H1 (cell line): ENCODE results near the gene PSMC3IP. TPM values are rescaled to one million over a fixed set of nuclear protein-coding genes. Genes with fewer than 3 reads are reported as not detected.

Source experiments
- ASH2L ChIP-seq: fragments of 200-600, 300-600 bp; sonication (generic); IDR thresholded peaks from one replicate; pipeline ENCODE4 v1.7.1; 2017; ENCODE audit warnings: low read length
- BACH1 ChIP-seq: IDR thresholded peaks from 2 replicates; pipeline ENCODE4 v1.6.1; 2012; ENCODE audit warnings: low read length, improper control_type of control experiment
- BCL11A ChIP-seq, 2 experiments: IDR thresholded peaks; one replicate each; pipeline ENCODE4 v1.6.1; 2011; ENCODE audit warnings: low read depth in 2 of 2, low read length in 2 of 2, mild to moderate bottlenecking in 2 of 2
- CEBPB ChIP-seq: IDR thresholded peaks from 2 replicates; pipeline ENCODE4 v1.6.1; 2012; ENCODE audit warnings: low read depth, low read length
- CHD1 ChIP-seq: IDR thresholded peaks from 2 replicates; pipeline ENCODE4 v1.6.1; 2012; ENCODE audit warnings: low read depth, low read length, improper control_type of control experiment
- HDAC6 ChIP-seq: IDR thresholded peaks from one replicate; pipeline ENCODE4 v1.7.1; 2012; ENCODE audit warnings: low read depth, mild to moderate bottlenecking, inconsistent platforms, low read length, moderate library complexity
- JUND ChIP-seq: IDR thresholded peaks from 2 replicates; pipeline ENCODE4 v1.6.1; 2011; ENCODE audit warnings: mild to moderate bottlenecking, improper control_type of control experiment, low read length
- POLR2AphosphoS5 ChIP-seq: IDR thresholded peaks from 2 replicates; pipeline ENCODE4 v1.6.1; 2011; ENCODE audit warnings: low read depth, low read length
- RBBP5 ChIP-seq: IDR thresholded peaks from 2 replicates; pipeline ENCODE4 v1.7.1; 2012; ENCODE audit warnings: low read depth, mild to moderate bottlenecking, inconsistent platforms, low read length, moderate library complexity, borderline replicate concordance
- RNF2 ChIP-seq: fragments of 200-900, 300-1000 bp; sonication (generic); IDR thresholded peaks from 2 replicates; pipeline ENCODE4 v1.7.1; 2016; ENCODE audit warnings: borderline replicate concordance, low read depth, mild to moderate bottlenecking, antibody characterized with exemption, low read length; ENCODE audit not compliant: poor library complexity, severe bottlenecking; ENCODE audit errors: missing control alignments
- SAP30 ChIP-seq: fragments of 300-600 bp; sonication (generic); IDR thresholded peaks from 2 replicates; pipeline ENCODE4 v1.7.1; 2012; ENCODE audit warnings: low read length, moderate library complexity, mild to moderate bottlenecking, inconsistent platforms; ENCODE audit not compliant: insufficient read depth, insufficient replicate concordance
- SIN3A ChIP-seq, 2 experiments: IDR thresholded peaks in 1 of 2; conservative IDR thresholded peaks in 1 of 2; 2 replicates each; pipeline ENCODE4 v1.6.1; 2011 to 2012; ENCODE audit warnings: low read length in 2 of 2, improper control_type of control experiment in 1 of 2, low read depth in 1 of 2, mild to moderate bottlenecking in 1 of 2
- SP1 ChIP-seq: IDR thresholded peaks from 2 replicates; pipeline ENCODE4 v1.6.1; 2011; ENCODE audit warnings: low read depth, low read length
- SP4 ChIP-seq: IDR thresholded peaks from 2 replicates; pipeline ENCODE4 v1.6.1; 2012; ENCODE audit warnings: low read length, inconsistent platforms
- TCF12 ChIP-seq: IDR thresholded peaks from 2 replicates; pipeline ENCODE4 v1.6.1; 2011; ENCODE audit warnings: low read depth, mild to moderate bottlenecking, low read length
- polyA plus RNA-seq, 7 experiments: library from polyadenylated mRNA; depleted of rRNA in 3 of 7; stranded (reverse) in 5 of 7; unstranded in 2 of 7; fragments of >200 nt in 5 of 7; fragments of 200-250 nt in 2 of 7; gene quantifications; 1 replicate in 5 of 7; 2 replicates in 1 of 7; 4 replicates in 1 of 7; pipeline versions ENCODE4 v1.2.1 to v1.2.3, GENCODE V29; 2011 to 2013; ENCODE audit warnings: missing spikeins in 2 of 7, mixed read lengths in 2 of 7
- total RNA-seq: library from RNA; stranded (reverse); fragmentation: NEBNext Ultra II Directional; extraction: Animal tissue kit (Norgen Biotek cat#: 25700); gene quantifications from 2 replicates; pipeline ENCODE4 v1.2.1, GENCODE V29; 2021
- TF ChIP-seq, protein P1 (sequence below): IDR thresholded peaks from 2 replicates; pipeline ENCODE4 v1.6.1; 2011; ENCODE audit warnings: low read depth, mild to moderate bottlenecking, low read length; ENCODE audit not compliant: insufficient read depth
- TF ChIP-seq, protein P2 (sequence below): IDR thresholded peaks from 2 replicates; pipeline ENCODE4 v1.6.1; 2011; ENCODE audit warnings: low read length, improper control_type of control experiment

The PSMC3IP gene
- total and polyA plus RNA-seq, 2 of the 8 experiments (the other 6 are each of a cell fraction or from before 2014, with no cell fraction given): 11.5 to 21.9 TPM

DNA sequence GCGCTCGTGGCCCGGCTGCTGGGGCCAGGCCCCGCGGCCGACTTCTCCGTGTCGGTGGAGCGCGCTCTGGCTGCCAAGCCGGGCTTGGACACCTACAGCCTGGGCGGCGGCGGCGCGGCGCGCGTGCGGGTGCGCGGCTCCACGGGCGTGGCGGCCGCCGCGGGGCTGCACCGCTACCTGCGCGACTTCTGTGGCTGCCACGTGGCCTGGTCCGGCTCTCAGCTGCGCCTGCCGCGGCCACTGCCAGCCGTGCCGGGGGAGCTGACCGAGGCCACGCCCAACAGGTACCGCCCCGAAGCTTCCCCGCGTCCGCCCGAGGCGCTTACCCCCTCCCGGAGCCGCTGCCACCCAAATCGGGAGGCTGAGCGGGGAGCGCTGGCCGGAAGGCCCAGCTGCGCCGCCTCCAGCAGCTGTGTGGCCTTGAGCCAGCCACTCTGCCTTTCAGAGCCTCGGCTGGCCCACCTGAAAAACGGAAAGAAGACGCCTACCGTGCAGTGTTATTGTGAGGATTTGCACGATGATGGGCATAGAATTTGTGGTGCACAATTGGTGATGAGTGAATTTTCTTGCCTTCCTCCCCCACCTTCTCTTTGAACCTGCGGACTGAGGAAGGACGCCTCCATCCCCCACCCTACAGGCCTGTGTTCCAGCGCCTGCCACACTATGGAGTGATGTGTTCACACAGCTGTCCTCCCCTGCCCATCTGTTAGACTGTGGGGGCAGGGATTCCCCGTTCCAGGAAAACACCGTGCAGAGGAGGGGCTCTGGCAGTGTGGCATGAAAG is 41.0 kb downstream of the PSMC3IP start (continued):
- TF ChIP-seq RNF2: no peak
- TF ChIP-seq, protein P1, sequence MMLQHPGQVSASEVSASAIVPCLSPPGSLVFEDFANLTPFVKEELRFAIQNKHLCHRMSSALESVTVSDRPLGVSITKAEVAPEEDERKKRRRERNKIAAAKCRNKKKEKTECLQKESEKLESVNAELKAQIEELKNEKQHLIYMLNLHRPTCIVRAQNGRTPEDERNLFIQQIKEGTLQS: no peak
- no peak for TF ChIP-seq CEBPB
- TF ChIP-seq SP4: no peak
- peak; percentile 21 for TF ChIP-seq ASH2L
- no peak; the same call in 1 of the 2 replicates for TF ChIP-seq BACH1
- peak in 1 of 2 experiments; percentile 44; a peak in 1 of 4 replicates for TF ChIP-seq SIN3A (conservative IDR thresholded peaks at IDR 0.05 in 1 of 2, IDR thresholded peaks at IDR 0.05 in 1 of 2; ENCODE audit: low read depth in 1 of 2, low read length in 2 of 2)
- TF ChIP-seq, protein P2, sequence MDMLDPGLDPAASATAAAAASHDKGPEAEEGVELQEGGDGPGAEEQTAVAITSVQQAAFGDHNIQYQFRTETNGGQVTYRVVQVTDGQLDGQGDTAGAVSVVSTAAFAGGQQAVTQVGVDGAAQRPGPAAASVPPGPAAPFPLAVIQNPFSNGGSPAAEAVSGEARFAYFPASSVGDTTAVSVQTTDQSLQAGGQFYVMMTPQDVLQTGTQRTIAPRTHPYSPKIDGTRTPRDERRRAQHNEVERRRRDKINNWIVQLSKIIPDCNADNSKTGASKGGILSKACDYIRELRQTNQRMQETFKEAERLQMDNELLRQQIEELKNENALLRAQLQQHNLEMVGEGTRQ: no peak
- TF ChIP-seq TCF12: no peak
- no peak for TF ChIP-seq JUND
- TF ChIP-seq CHD1: no peak
- no peak for TF ChIP-seq BCL11A (IDR thresholded peaks at IDR 0.05; ENCODE audit: low read depth in 2 of 2, low read length in 2 of 2)
- TF ChIP-seq HDAC6: no peak
- no peak for TF ChIP-seq SP1
- TF ChIP-seq RBBP5: no peak
- no peak for TF ChIP-seq SAP30
- peak; percentile 35 for TF ChIP-seq POLR2AphosphoS5
